H1 (cell line): ENCODE results near the gene SPOPL. TPM values are rescaled to one million over a fixed set of nuclear protein-coding genes. Genes with fewer than 3 reads are reported as not detected.
"Not testable (repeated sequence)": the region's sequence is repeated elsewhere in the genome, so short reads cannot be mapped to it uniquely, and the experiment has no call there.

Experiments
- CTCF ChIA-PET: fragments of 300-600 bp; sonication (Branson Sonifier 250); formaldehyde crosslinking; loops from one replicate; lab custom pipeline; 2021; ENCODE audit not compliant: partially characterized antibody; lab: Charles Lee
- POLR2A ChIA-PET: fragments of 300-600 bp; sonication (Branson Sonifier 250); formaldehyde crosslinking; loops from one replicate; lab custom pipeline; 2021; ENCODE audit warnings: inconsistent platforms; ENCODE audit not compliant: partially characterized antibody; lab: Charles Lee
- DNase-seq, 2 experiments: peaks; one replicate each; pipeline versions ENCODE4 v3.0.0 to v3.0.0-alpha.2; 2010 to 2022; ENCODE audit warnings: low spot score in 2 of 2, low read depth in 1 of 2, mixed read lengths in 1 of 2
- FAIRE-seq: peaks from 2 replicates; lab custom pipeline; 2011; peaks lifted over from hg19 to GRCh38; lab: Jason Lieb, UNC
- H2AFZ ChIP-seq: 2 replicates; pipeline ENCODE4 v1.8.1; 2012; ENCODE audit warnings: low read length, inconsistent platforms
- H2AK5ac ChIP-seq: 2 replicates; pipeline ENCODE4 v1.6.1; 2013; ENCODE audit warnings: low read depth, low read length
- H2BK120ac ChIP-seq: replicated peaks from 2 replicates; pipeline ENCODE3; 2013; ENCODE audit warnings: low read depth, low read length, inconsistent platforms
- H2BK12ac ChIP-seq: 2 replicates; pipeline ENCODE4 v1.6.1; 2013; ENCODE audit warnings: low read depth, low read length
- H2BK15ac ChIP-seq: 2 replicates; pipeline ENCODE4 v1.6.1; 2013; ENCODE audit warnings: low read length
- H2BK20ac ChIP-seq: 2 replicates; pipeline ENCODE4 v1.6.1; 2013; ENCODE audit warnings: low read length
- H2BK5ac ChIP-seq: 2 replicates; pipeline ENCODE4 v1.6.1; 2013; ENCODE audit warnings: low read depth, low read length
- H3K14ac ChIP-seq: 2 replicates; pipeline ENCODE4 v1.6.1; 2013; ENCODE audit warnings: inconsistent platforms; ENCODE audit not compliant: insufficient read length
- H3K18ac ChIP-seq: 2 replicates; pipeline ENCODE4 v1.6.1; 2013; ENCODE audit warnings: low read length; ENCODE audit errors: extremely low read depth
- H3K23ac ChIP-seq: 2 replicates; pipeline ENCODE4 v1.6.1; 2013; ENCODE audit warnings: inconsistent platforms; ENCODE audit not compliant: insufficient read length
- H3K23me2 ChIP-seq: 2 replicates; pipeline ENCODE4 v1.6.1; 2013; ENCODE audit warnings: low read depth, low read length
- H3K27ac ChIP-seq: 2 replicates; pipeline ENCODE4 v1.6.1; 2011; ENCODE audit warnings: low read depth, low read length, inconsistent platforms
- H3K27me3 ChIP-seq, 4 experiments: replicated peaks in 1 of 4; 1 replicate in 1 of 4; 2 replicates in 3 of 4; pipeline versions ENCODE4 v1.6.1 to v1.8.1; 2011 to 2013; ENCODE audit warnings: low read length in 3 of 4, mild to moderate bottlenecking in 3 of 4, inconsistent platforms in 2 of 4, mixed read lengths in 2 of 4, moderate library complexity in 1 of 4; ENCODE audit not compliant: control insufficient read depth in 3 of 4, insufficient read depth in 3 of 4; ENCODE audit errors: extremely low read depth in 1 of 4
- H3K36me3 ChIP-seq, 4 experiments: 2 replicates each; pipeline versions ENCODE4 v1.6.1 to v1.8.1; 2011 to 2013; ENCODE audit warnings: mild to moderate bottlenecking in 4 of 4, low read length in 3 of 4, moderate library complexity in 2 of 4, control low read depth in 1 of 4, inconsistent platforms in 1 of 4; ENCODE audit not compliant: insufficient read depth in 4 of 4, control insufficient read depth in 2 of 4
- H3K4ac ChIP-seq: replicated peaks from 2 replicates; pipeline ENCODE3; 2013; ENCODE audit warnings: low read length, low read depth, mixed read lengths, inconsistent platforms; ENCODE audit not compliant: insufficient read length
- H3K4me1 ChIP-seq, 4 experiments: replicated peaks in 1 of 4; 1 replicate in 1 of 4; 2 replicates in 3 of 4; pipeline versions ENCODE4 v1.6.1 to v1.8.1; 2011 to 2013; ENCODE audit warnings: low read length in 3 of 4, inconsistent platforms in 2 of 4, mixed read lengths in 1 of 4; ENCODE audit not compliant: insufficient read depth in 4 of 4, control insufficient read depth in 3 of 4
- H3K4me2 ChIP-seq, 2 experiments: 2 replicates each; pipeline versions ENCODE4 v1.6.1 to v1.8.1; 2011 to 2013; ENCODE audit warnings: low read depth in 2 of 2, low read length in 2 of 2, control low read depth in 1 of 2, inconsistent platforms in 1 of 2, mild to moderate bottlenecking in 1 of 2; ENCODE audit not compliant: insufficient read depth in 1 of 2
- H3K4me3 ChIP-seq, 4 experiments: fragments of 200-600, 300-600 bp in 1 of 4; sonication (generic), shearing (Covaris generic), sonication (Bioruptor Twin) in 1 of 4; 2 replicates each; pipeline versions ENCODE4 v1.5.1 to v1.8.1; 2011 to 2016; ENCODE audit warnings: low read length in 4 of 4, low read depth in 3 of 4, control low read depth in 2 of 4, inconsistent platforms in 2 of 4, mild to moderate bottlenecking in 2 of 4, mixed read lengths in 1 of 4, moderate library complexity in 1 of 4; ENCODE audit not compliant: insufficient read depth in 2 of 4; ENCODE audit errors: extremely low read depth in 1 of 4
- H3K56ac ChIP-seq: replicated peaks from 2 replicates; pipeline ENCODE3; 2013; ENCODE audit warnings: low read depth, mild to moderate bottlenecking, mixed read lengths, low read length, inconsistent platforms; ENCODE audit not compliant: insufficient read length
- H3K79me1 ChIP-seq: 2 replicates; pipeline ENCODE4 v1.6.1; 2013; ENCODE audit warnings: low read depth, low read length, control low read depth
- H3K79me2 ChIP-seq, 2 experiments: 2 replicates each; pipeline versions ENCODE4 v1.6.1 to v1.8.1; 2012 to 2013; ENCODE audit warnings: low read length in 2 of 2, mild to moderate bottlenecking in 2 of 2, inconsistent platforms in 1 of 2; ENCODE audit not compliant: insufficient read depth in 2 of 2, control insufficient read depth in 1 of 2
- H3K9ac ChIP-seq, 4 experiments: replicated peaks in 1 of 4; 1 replicate in 1 of 4; 2 replicates in 3 of 4; pipeline versions ENCODE4 v1.6.1 to v1.8.1; 2011 to 2013; ENCODE audit warnings: low read depth in 3 of 4, low read length in 3 of 4, control low read depth in 2 of 4, mild to moderate bottlenecking in 2 of 4, moderate library complexity in 2 of 4, inconsistent platforms in 1 of 4; ENCODE audit errors: extremely low read depth in 1 of 4
- H3K9me3 ChIP-seq, 2 experiments: 2 replicates each; pipeline versions ENCODE4 v1.6.1 to v1.8.1; 2012 to 2013; ENCODE audit warnings: mild to moderate bottlenecking in 2 of 2, moderate library complexity in 2 of 2, control low read depth in 1 of 2, inconsistent platforms in 1 of 2, low read depth in 1 of 2, low read length in 1 of 2, mixed read lengths in 1 of 2; ENCODE audit not compliant: insufficient read depth in 2 of 2
- H4K20me1 ChIP-seq, 2 experiments: replicated peaks in 1 of 2; 2 replicates each; pipeline versions ENCODE3 to v1.8.1; 2011 to 2013; ENCODE audit warnings: inconsistent platforms in 2 of 2, low read length in 2 of 2, mild to moderate bottlenecking in 1 of 2; ENCODE audit not compliant: insufficient read depth in 2 of 2, control insufficient read depth in 1 of 2
- H4K5ac ChIP-seq: 2 replicates; pipeline ENCODE4 v1.6.1; 2013; ENCODE audit warnings: low read length, low read depth, mixed read lengths, inconsistent platforms; ENCODE audit not compliant: insufficient read length
- H4K8ac ChIP-seq: 2 replicates; pipeline ENCODE4 v1.8.0; 2013; ENCODE audit warnings: mild to moderate bottlenecking, moderate library complexity, low read length, inconsistent platforms; ENCODE audit not compliant: insufficient read depth; ENCODE audit errors: extremely low read depth
- H4K91ac ChIP-seq: replicated peaks from 2 replicates; pipeline ENCODE3; 2013; ENCODE audit warnings: low read length, mixed read lengths, inconsistent platforms; ENCODE audit not compliant: insufficient read length
- WGBS, 2 experiments: shearing (Covaris generic) in 1 of 2; methylation state at CpG; one replicate each; pipeline versions ENCODE4 v1.1.6 to v1.1.7; 2013 to 2015; ENCODE audit warnings: low lambda C conversion rate in 2 of 2, mixed read lengths in 2 of 2, inconsistent platforms in 1 of 2, low coverage in 1 of 2, missing lambda C conversion rate in 1 of 2; ENCODE audit not compliant: insufficient replicate concordance in 2 of 2, insufficient coverage in 1 of 2, insufficient read length in 1 of 2; ENCODE audit errors: extremely low coverage in 1 of 2, missing lambda C conversion rate in 1 of 2; 5-methylcytosine and 5-hydroxymethylcytosine counted together
- polyA plus RNA-seq, 7 experiments: library from polyadenylated mRNA; depleted of rRNA in 3 of 7; stranded (reverse) in 5 of 7; unstranded in 2 of 7; fragments of >200 nt in 5 of 7; fragments of 200-250 nt in 2 of 7; gene quantifications; 1 replicate in 5 of 7; 2 replicates in 1 of 7; 4 replicates in 1 of 7; pipeline versions ENCODE4 v1.2.1 to v1.2.3, GENCODE V29; 2011 to 2013; ENCODE audit warnings: missing spikeins in 2 of 7, mixed read lengths in 2 of 7
- total RNA-seq: library from RNA; stranded (reverse); fragmentation: NEBNext Ultra II Directional; extraction: Animal tissue kit (Norgen Biotek cat#: 25700); gene quantifications from 2 replicates; pipeline ENCODE4 v1.2.1, GENCODE V29; 2021

SPOPL gene
- total and polyA plus RNA-seq, 2 of the 8 experiments (the other 6 are each of a cell fraction or from before 2014, with no cell fraction given), result 1.9 to 14.5 TPM

GRCh38 chr2:138524353-138524752, 22.8 kb downstream of the SPOPL start:
- H3K4me3 ChIP-seq, H3K18ac ChIP-seq, H3K23ac ChIP-seq, H3K9ac ChIP-seq, H3K56ac ChIP-seq, H3K4me2 ChIP-seq, H3K27me3 ChIP-seq, H4K91ac ChIP-seq, H4K5ac ChIP-seq, H2BK15ac ChIP-seq, H2AFZ ChIP-seq, H3K4ac ChIP-seq, H4K8ac ChIP-seq, POLR2A ChIA-PET, H3K27ac ChIP-seq, H2BK120ac ChIP-seq, H2BK12ac ChIP-seq, H2BK20ac ChIP-seq, H3K14ac ChIP-seq, H3K23me2 ChIP-seq, H3K4me1 ChIP-seq, FAIRE-seq, H2AK5ac ChIP-seq, DNase-seq, H3K79me1 ChIP-seq, H3K36me3 ChIP-seq, H2BK5ac ChIP-seq, CTCF ChIA-PET, H4K20me1 ChIP-seq: not testable (repeated sequence)
- WGBS, 2 experiments, result 80% methylated on average over 1 of the region's 1 CpG; no CpG with 5 or more reads in 1 of the 2 experiments
- Histone ChIP-seq H3K79me2 (peaks cover 0 to 71% of the 10 kb centered on the region in 2 experiments; a peak in 2 of 4 replicates), H3K9me3 (peaks cover 0 to 10% of the 10 kb centered on the region in 2 experiments; a peak in 1 of 4 replicates)
